Measurements from ENCODE around the gene CD82.
A peak's percentile ranks its signal among the peaks of the same experiment; 100 is the strongest.

The CD82 gene

DNA sequence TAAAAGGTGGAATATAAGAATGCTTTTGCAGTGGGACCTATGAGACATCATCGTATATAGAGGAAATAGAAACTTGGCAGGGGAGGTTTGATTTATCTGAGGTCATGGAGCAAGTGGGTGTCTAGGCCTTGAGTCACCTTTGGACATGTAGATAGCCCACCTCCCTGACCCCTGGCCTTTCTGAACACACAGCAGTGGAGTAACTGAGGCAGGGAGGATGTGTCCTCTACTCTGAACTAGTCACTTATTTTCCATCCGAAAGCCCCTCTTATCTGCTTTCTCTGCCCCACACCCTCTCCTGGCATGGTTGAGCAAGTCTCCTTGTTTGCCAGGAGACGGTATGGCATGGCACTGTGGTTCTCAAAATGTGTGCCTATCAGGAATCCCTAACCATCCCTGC lies 7.9 kb downstream of the CD82 start:
- Histone ChIP-seq H3K4me3 (ENCODE audit: low read depth in 1 of 2, low read length in 1 of 2) (no peak overlapping the region), H3K27ac (peak overlapping the region; percentile 63), H3K4me1 (ENCODE audit: control insufficient read depth in 1 of 2, insufficient read depth in 1 of 2, low read depth in 1 of 2, low read length in 1 of 2) (peaks cover 90 to 92% of the 10 kb centered on the region in 2 experiments), H3K9me3 (no peaks in the 10 kb centered on the region), H3K27me3 (no peaks in the 10 kb centered on the region), H3K36me3 (peaks cover 10% of the 10 kb centered on the region)
- TF ChIP-seq, protein P1, sequence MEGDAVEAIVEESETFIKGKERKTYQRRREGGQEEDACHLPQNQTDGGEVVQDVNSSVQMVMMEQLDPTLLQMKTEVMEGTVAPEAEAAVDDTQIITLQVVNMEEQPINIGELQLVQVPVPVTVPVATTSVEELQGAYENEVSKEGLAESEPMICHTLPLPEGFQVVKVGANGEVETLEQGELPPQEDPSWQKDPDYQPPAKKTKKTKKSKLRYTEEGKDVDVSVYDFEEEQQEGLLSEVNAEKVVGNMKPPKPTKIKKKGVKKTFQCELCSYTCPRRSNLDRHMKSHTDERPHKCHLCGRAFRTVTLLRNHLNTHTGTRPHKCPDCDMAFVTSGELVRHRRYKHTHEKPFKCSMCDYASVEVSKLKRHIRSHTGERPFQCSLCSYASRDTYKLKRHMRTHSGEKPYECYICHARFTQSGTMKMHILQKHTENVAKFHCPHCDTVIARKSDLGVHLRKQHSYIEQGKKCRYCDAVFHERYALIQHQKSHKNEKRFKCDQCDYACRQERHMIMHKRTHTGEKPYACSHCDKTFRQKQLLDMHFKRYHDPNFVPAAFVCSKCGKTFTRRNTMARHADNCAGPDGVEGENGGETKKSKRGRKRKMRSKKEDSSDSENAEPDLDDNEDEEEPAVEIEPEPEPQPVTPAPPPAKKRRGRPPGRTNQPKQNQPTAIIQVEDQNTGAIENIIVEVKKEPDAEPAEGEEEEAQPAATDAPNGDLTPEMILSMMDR (IDR thresholded peaks at IDR 0.05): no peak

DNA sequence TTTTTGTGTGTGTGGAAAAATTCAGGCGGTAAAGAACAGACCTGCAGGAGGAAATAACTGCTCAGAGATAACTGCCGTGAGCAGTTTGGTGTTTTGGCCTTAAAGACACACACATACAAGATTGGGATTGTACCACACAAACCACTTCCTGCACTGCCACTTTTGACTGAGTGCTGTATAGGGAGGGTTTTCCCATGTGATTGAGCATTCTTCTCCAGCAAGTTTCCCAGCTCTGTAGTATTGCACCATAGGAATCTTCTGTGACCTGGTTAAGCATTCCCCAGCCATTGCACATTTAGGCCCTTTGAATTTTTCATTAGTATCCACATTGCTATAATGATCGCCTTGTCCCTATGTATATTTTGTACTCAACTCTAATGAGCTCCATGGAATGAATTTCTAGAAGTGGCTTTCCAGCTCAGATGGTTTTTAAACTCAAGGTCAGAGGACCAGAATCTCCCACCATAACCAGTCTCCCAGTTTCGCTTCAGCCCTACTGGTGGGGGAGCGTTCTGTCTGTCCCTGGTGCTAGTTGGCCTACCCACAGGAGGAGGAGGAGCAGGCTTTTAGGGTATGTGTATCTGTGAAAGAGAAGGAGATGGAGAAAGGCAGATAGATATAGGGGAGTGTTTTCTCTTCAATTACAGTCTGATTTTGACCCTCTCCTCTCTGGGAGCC lies 9.3 kb downstream of the CD82 start:
- Histone ChIP-seq H3K27ac (peak overlapping the region; percentile 63), H3K9me3 (no peaks in the 10 kb centered on the region), H3K4me3 (ENCODE audit: low read depth in 1 of 2, low read length in 1 of 2) (no peak overlapping the region), H3K4me1 (ENCODE audit: control insufficient read depth in 1 of 2, insufficient read depth in 1 of 2, low read depth in 1 of 2, low read length in 1 of 2) (peaks cover 88 to 92% of the 10 kb centered on the region in 2 experiments), H3K36me3 (peaks cover 10% of the 10 kb centered on the region), H3K27me3 (no peaks in the 10 kb centered on the region)
- TF ChIP-seq, protein P1 (IDR thresholded peaks at IDR 0.05): no peak

DNA sequence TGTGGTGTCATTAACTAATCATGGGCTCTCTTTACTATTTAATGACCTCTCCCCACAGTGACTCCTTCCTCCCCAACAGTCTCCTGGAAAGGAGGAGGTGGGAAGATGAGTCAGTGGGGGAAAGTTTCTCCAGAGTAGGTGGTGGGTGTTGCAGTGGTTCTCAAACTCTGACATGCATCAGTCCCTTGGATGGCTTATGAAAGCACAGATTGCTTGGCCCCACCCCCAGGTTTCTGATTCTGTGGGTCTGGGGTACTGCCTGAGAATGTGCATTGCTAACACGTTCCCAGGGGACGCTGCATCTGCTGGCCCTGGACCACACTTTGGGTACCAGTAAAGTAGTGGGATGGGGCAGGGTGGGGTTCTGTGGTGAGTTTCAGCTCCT lies 9.8 kb downstream of the CD82 start:
- Histone ChIP-seq H3K27ac (peak overlapping the region; percentile 63), H3K4me3 (ENCODE audit: low read depth in 1 of 2, low read length in 1 of 2) (no peak overlapping the region), H3K9me3 (no peaks in the 10 kb centered on the region), H3K27me3 (no peaks in the 10 kb centered on the region), H3K4me1 (ENCODE audit: control insufficient read depth in 1 of 2, insufficient read depth in 1 of 2, low read depth in 1 of 2, low read length in 1 of 2) (peaks cover 86% of the 10 kb centered on the region in 2 experiments), H3K36me3 (peaks cover 10% of the 10 kb centered on the region)
- TF ChIP-seq, protein P1 (IDR thresholded peaks at IDR 0.05): no peak

DNA sequence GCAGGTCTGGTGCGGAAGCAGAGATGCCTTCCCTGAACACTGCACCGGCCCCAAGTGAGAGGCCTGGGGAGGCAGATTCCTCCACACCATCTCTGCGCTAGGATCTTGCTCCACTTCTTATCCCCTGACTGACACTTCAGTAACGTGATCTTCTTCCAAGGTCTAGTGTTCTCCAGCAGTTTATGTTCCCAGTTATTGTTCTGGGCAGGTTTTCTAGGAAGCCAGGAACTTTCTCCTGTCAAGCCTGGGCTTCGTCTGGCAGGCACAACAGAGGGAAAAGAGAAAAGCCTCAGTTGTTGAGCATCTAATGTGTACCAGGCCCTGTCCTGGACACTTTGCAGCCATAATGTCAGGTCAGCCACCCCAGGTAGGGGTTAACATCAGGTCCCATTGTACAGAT lies 10.5 kb downstream of the CD82 start:
- Histone ChIP-seq H3K4me3 (ENCODE audit: low read depth in 1 of 2, low read length in 1 of 2) (no peak overlapping the region), H3K9me3 (no peaks in the 10 kb centered on the region), H3K36me3 (peaks cover 10% of the 10 kb centered on the region), H3K27ac (peak overlapping the region; percentile 63), H3K27me3 (no peaks in the 10 kb centered on the region), H3K4me1 (ENCODE audit: control insufficient read depth in 1 of 2, insufficient read depth in 1 of 2, low read depth in 1 of 2, low read length in 1 of 2) (peaks cover 79 to 80% of the 10 kb centered on the region in 2 experiments)
- TF ChIP-seq, protein P1 (IDR thresholded peaks at IDR 0.05): no peak

DNA sequence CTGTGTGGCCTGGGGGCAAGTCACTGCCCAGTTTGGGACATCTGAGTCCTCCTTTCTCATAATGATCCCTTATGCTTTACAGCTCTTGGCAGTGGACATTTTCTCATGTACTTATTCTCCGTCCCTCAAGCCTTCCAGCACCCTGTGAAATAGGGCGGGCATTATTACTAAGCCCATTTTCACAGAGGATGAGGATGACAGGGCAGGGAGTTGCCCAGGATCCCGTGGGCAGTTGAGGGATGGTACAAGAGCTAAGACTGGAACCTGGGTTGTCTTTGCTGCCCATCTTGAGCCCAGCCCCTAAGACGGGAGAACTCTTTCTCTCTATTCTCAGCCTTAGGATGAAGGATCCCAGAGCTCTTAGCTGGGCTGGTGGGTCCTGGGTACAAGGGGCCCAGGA lies 11.2 kb downstream of the CD82 start:
- H3K4me1 ChIP-seq (ENCODE audit: control insufficient read depth in 1 of 2, insufficient read depth in 1 of 2, low read depth in 1 of 2, low read length in 1 of 2): peaks cover 72 to 73% of the 10 kb centered on the region in 2 experiments
- H3K36me3 ChIP-seq: peaks cover 13% of the 10 kb centered on the region
- H3K27ac ChIP-seq: peak overlapping the region; percentile 63
- H3K4me3 ChIP-seq (ENCODE audit: low read depth in 1 of 2, low read length in 1 of 2): no peak overlapping the region
- TF ChIP-seq, protein P1 (IDR thresholded peaks at IDR 0.05): no peak
- H3K9me3 ChIP-seq: no peaks in the 10 kb centered on the region
- H3K27me3 ChIP-seq: no peaks in the 10 kb centered on the region
